Activated CD4-positive, alpha-beta T cell treated with anti-CD3 and anti-CD28 coated beads, Interleukin-2, amount 50 U/mL, for 1 hour (primary cell): ENCODE measurements around the gene HTT.
"Not testable (repeated sequence)": the region's sequence is repeated elsewhere in the genome, so short reads cannot be mapped to it uniquely, and the experiment has no call there.

Source experiments
- DNase-seq: peaks from one replicate; pipeline ENCODE4 v3.0.0-alpha.2; 2020

Gene HTT

GRCh38 chr4:3046623-3047022 is 27.9 kb upstream of the HTT start:
- no peak for DNase-seq

GRCh38 chr4:3047464-3048286 is 26.8 kb upstream of the HTT start:
- DNase-seq: peak; percentile 62

- not testable (repeated sequence) for DNase-seq
Observed at GRCh38 chr4:3051141-3051897, 23.2 kb upstream of the HTT start.

- DNase-seq: no peak
Observed at GRCh38 chr4:3054169-3054759, 20.2 kb upstream of the HTT start.

- DNase-seq: no peak
Observed at GRCh38 chr4:3059943-3060342, 14.5 kb upstream of the HTT start.

- no peak for DNase-seq
Observed at GRCh38 chr4:3060946-3061345, 13.5 kb upstream of the HTT start.

GRCh38 chr4:3062471-3062870 is 12.0 kb upstream of the HTT start:
- DNase-seq: no peak

GRCh38 chr4:3065551-3065950 is 8.9 kb upstream of the HTT start:
- DNase-seq: no peak

GRCh38 chr4:3066836-3067400 is 7.6 kb upstream of the HTT start:
- no peak for DNase-seq

GRCh38 chr4:3067473-3068001 is 6.9 kb upstream of the HTT start:
- no peak for DNase-seq

- DNase-seq: no peak
Observed at GRCh38 chr4:3069661-3070199, 4.8 kb upstream of the HTT start.

GRCh38 chr4:3070709-3071500 is 3.6 kb upstream of the HTT start:
- no peak for DNase-seq

GRCh38 chr4:3071811-3072210 is 2.7 kb upstream of the HTT start:
- no peak for DNase-seq

GRCh38 chr4:3073158-3074077 is 1.1 kb upstream of the HTT start:
- DNase-seq: peak; percentile 5

- DNase-seq: peak; percentile 18
Observed at GRCh38 chr4:3074846-3075651, 568 bp downstream of the HTT start.

- DNase-seq: no peak
Observed at GRCh38 chr4:3075652-3075981, 1.1 kb downstream of the HTT start.

- no peak for DNase-seq
Observed at GRCh38 chr4:3077796-3078195, 3.3 kb downstream of the HTT start.

GRCh38 chr4:3079694-3080123 is 5.2 kb downstream of the HTT start:
- no peak for DNase-seq

GRCh38 chr4:3082925-3083515 is 8.5 kb downstream of the HTT start:
- DNase-seq: no peak

GRCh38 chr4:3083732-3084131 is 9.3 kb downstream of the HTT start:
- no peak for DNase-seq
